Measurements from ENCODE around the gene FOXL1.

- TF ChIP-seq, protein P1, sequence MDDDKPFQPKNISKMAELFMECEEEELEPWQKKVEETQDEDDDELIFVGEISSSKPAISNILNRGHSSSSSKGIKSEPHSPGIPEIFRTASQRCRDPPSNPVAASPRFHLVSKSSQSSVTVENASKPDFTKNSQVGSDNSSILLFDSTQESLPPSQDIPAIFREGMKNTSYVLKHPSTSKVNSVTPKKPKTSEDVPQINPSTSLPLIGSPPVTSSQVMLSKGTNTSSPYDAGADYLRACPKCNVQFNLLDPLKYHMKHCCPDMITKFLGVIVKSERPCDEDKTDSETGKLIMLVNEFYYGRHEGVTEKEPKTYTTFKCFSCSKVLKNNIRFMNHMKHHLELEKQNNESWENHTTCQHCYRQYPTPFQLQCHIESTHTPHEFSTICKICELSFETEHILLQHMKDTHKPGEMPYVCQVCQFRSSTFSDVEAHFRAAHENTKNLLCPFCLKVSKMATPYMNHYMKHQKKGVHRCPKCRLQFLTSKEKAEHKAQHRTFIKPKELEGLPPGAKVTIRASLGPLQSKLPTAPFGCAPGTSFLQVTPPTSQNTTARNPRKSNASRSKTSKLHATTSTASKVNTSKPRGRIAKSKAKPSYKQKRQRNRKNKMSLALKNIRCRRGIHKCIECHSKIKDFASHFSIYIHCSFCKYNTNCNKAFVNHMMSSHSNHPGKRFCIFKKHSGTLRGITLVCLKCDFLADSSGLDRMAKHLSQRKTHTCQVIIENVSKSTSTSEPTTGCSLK (tag by site-specific recombination; IDR thresholded peaks at IDR 0.05): no peak
- TF ChIP-seq PATZ1 (tag by site-specific recombination; IDR thresholded peaks at IDR 0.05) (no peak), ZNF174 (tag by site-specific recombination; IDR thresholded peaks at IDR 0.05) (no peak), ZNF266 (tag by site-specific recombination; IDR thresholded peaks at IDR 0.05; ENCODE audit: low read depth) (no peak)
- TF ChIP-seq, protein P2, sequence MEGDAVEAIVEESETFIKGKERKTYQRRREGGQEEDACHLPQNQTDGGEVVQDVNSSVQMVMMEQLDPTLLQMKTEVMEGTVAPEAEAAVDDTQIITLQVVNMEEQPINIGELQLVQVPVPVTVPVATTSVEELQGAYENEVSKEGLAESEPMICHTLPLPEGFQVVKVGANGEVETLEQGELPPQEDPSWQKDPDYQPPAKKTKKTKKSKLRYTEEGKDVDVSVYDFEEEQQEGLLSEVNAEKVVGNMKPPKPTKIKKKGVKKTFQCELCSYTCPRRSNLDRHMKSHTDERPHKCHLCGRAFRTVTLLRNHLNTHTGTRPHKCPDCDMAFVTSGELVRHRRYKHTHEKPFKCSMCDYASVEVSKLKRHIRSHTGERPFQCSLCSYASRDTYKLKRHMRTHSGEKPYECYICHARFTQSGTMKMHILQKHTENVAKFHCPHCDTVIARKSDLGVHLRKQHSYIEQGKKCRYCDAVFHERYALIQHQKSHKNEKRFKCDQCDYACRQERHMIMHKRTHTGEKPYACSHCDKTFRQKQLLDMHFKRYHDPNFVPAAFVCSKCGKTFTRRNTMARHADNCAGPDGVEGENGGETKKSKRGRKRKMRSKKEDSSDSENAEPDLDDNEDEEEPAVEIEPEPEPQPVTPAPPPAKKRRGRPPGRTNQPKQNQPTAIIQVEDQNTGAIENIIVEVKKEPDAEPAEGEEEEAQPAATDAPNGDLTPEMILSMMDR (tag by site-specific recombination; IDR thresholded peaks at IDR 0.05): no peak
- TF ChIP-seq, protein P3, sequence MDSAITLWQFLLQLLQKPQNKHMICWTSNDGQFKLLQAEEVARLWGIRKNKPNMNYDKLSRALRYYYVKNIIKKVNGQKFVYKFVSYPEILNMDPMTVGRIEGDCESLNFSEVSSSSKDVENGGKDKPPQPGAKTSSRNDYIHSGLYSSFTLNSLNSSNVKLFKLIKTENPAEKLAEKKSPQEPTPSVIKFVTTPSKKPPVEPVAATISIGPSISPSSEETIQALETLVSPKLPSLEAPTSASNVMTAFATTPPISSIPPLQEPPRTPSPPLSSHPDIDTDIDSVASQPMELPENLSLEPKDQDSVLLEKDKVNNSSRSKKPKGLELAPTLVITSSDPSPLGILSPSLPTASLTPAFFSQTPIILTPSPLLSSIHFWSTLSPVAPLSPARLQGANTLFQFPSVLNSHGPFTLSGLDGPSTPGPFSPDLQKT (IDR thresholded peaks at IDR 0.05; ENCODE audit: borderline replicate concordance, low read depth, low read length): no peak
- TF ChIP-seq, protein P4, sequence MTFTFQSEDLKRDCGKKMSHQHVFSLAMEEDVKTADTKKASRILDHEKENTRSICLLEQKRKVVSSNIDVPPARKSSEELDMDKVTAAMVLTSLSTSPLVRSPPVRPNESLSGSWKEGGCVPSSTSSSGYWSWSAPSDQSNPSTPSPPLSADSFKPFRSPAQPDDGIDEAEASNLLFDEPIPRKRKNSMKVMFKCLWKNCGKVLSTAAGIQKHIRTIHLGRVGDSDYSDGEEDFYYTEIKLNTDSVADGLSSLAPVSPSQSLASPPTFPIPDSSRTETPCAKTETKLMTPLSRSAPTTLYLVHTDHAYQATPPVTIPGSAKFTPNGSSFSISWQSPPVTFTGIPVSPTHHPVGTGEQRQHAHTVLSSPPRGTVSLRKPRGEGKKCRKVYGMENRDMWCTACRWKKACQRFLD (tag by site-specific recombination; IDR thresholded peaks at IDR 0.05): no peak
- TF ChIP-seq, protein P5, sequence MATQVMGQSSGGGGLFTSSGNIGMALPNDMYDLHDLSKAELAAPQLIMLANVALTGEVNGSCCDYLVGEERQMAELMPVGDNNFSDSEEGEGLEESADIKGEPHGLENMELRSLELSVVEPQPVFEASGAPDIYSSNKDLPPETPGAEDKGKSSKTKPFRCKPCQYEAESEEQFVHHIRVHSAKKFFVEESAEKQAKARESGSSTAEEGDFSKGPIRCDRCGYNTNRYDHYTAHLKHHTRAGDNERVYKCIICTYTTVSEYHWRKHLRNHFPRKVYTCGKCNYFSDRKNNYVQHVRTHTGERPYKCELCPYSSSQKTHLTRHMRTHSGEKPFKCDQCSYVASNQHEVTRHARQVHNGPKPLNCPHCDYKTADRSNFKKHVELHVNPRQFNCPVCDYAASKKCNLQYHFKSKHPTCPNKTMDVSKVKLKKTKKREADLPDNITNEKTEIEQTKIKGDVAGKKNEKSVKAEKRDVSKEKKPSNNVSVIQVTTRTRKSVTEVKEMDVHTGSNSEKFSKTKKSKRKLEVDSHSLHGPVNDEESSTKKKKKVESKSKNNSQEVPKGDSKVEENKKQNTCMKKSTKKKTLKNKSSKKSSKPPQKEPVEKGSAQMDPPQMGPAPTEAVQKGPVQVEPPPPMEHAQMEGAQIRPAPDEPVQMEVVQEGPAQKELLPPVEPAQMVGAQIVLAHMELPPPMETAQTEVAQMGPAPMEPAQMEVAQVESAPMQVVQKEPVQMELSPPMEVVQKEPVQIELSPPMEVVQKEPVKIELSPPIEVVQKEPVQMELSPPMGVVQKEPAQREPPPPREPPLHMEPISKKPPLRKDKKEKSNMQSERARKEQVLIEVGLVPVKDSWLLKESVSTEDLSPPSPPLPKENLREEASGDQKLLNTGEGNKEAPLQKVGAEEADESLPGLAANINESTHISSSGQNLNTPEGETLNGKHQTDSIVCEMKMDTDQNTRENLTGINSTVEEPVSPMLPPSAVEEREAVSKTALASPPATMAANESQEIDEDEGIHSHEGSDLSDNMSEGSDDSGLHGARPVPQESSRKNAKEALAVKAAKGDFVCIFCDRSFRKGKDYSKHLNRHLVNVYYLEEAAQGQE (tag by site-specific recombination; IDR thresholded peaks at IDR 0.05): no peak
Observed at GRCh38 chr16:86631444-86631843, 53.1 kb downstream of the FOXL1 start.

Data from HEK293 (cell line).